SU-DHL-6 (cell line): ENCODE data around the gene SETBP1.

ENCODE experiments used
- CTCF ChIP-seq: fragments of 200-600 bp; sonication (generic); IDR thresholded peaks from one replicate; pipeline ENCODE4 v1.5.1; 2017; ENCODE audit warnings: antibody characterized with exemption, mild to moderate bottlenecking, low read length, moderate library complexity; ENCODE audit not compliant: insufficient read depth, poor library complexity, severe bottlenecking
- EZH2phosphoT487 ChIP-seq: fragments of 200-600 bp; sonication (generic), shearing (Covaris generic); conservative IDR thresholded peaks from 2 replicates; pipeline ENCODE4 v1.6.1; 2018; ENCODE audit warnings: mild to moderate bottlenecking, antibody characterized with exemption, low read length, moderate library complexity, mixed read lengths

- TF ChIP-seq CTCF = no peak
- TF ChIP-seq EZH2phosphoT487 = no peak
Observed at GRCh38 chr18:44909191-44909719, 228.6 kb downstream of the SETBP1 start.
